ENCODE data around the gene AAK1.
"Not testable (repeated sequence)": the region's sequence is repeated elsewhere in the genome, so short reads cannot be mapped to it uniquely, and the experiment has no call there.

Gene AAK1

GRCh38 chr2:69553991-69554390 lies 89.5 kb downstream of the AAK1 start:
- H3K4me3 ChIP-seq (ENCODE audit: control insufficient read depth, low read depth, low read length), result no peak overlapping the region
- no peak for DNase-seq (ENCODE audit: low read depth)
- no peak for TF ChIP-seq CTCF (conservative IDR thresholded peaks at IDR 0.05; ENCODE audit: control insufficient read depth, insufficient read depth, low read depth, low read length)

- DNase-seq (ENCODE audit: low read depth); H3K4me3 ChIP-seq (ENCODE audit: control insufficient read depth, low read depth, low read length): not testable (repeated sequence)
These were observed 93.0 kb downstream of the AAK1 start for GRCh38 chr2:69550511-69550910.

- H3K4me3 ChIP-seq (ENCODE audit: control insufficient read depth, low read depth, low read length), result no peak overlapping the region
- DNase-seq (ENCODE audit: low read depth), result peak; percentile 25
- TF ChIP-seq CTCF (conservative IDR thresholded peaks at IDR 0.05; ENCODE audit: control insufficient read depth, insufficient read depth, low read depth, low read length), result no peak
These were observed 94.1 kb downstream of the AAK1 start for GRCh38 chr2:69549421-69549820.

GRCh38 chr2:69547984-69548715 lies 95.4 kb downstream of the AAK1 start:
- DNase-seq (ENCODE audit: low read depth), result no peak
- no peak overlapping the region for H3K4me3 ChIP-seq (ENCODE audit: control insufficient read depth, low read depth, low read length)
- TF ChIP-seq CTCF (conservative IDR thresholded peaks at IDR 0.05; ENCODE audit: control insufficient read depth, insufficient read depth, low read depth, low read length), result no peak

GRCh38 chr2:69546646-69547045 lies 96.9 kb downstream of the AAK1 start:
- DNase-seq (ENCODE audit: low read depth), result no peak

GRCh38 chr2:69545477-69545932 lies 98.0 kb downstream of the AAK1 start:
- TF ChIP-seq CTCF (conservative IDR thresholded peaks at IDR 0.05; ENCODE audit: control insufficient read depth, insufficient read depth, low read depth, low read length), result no peak
- H3K4me3 ChIP-seq (ENCODE audit: control insufficient read depth, low read depth, low read length), result no peak overlapping the region
- peak; percentile 47 for DNase-seq (ENCODE audit: low read depth)

More at GRCh38 chr2:69546646-69547045, 96.9 kb downstream of the AAK1 start:
- no peak overlapping the region for H3K4me3 ChIP-seq (ENCODE audit: control insufficient read depth, low read depth, low read length)
- TF ChIP-seq CTCF (conservative IDR thresholded peaks at IDR 0.05; ENCODE audit: control insufficient read depth, insufficient read depth, low read depth, low read length), result no peak

- peak; percentile 10 for DNase-seq (ENCODE audit: low read depth)
- TF ChIP-seq CTCF (conservative IDR thresholded peaks at IDR 0.05; ENCODE audit: control insufficient read depth, insufficient read depth, low read depth, low read length), result no peak
- H3K4me3 ChIP-seq (ENCODE audit: control insufficient read depth, low read depth, low read length), result no peak overlapping the region
These were observed 98.6 kb downstream of the AAK1 start for GRCh38 chr2:69544951-69545350.

Measured in fibroblast of mammary gland (primary cell).